Uterus (tissue), 4 donors: Measurements from ENCODE around the gene PPM1J. TPM values are rescaled to one million over a fixed set of nuclear protein-coding genes. Genes with fewer than 3 reads are reported as not detected.

ENCODE experiments used
- DNase-seq, 2 donors: peaks; one replicate each; pipeline ENCODE4 v3.0.0-alpha.2; 2019 to 2020
- H3K27ac ChIP-seq, 2 donors: fragments of 200-600 bp; sonication (generic); 1 replicate in 1 of 2; 2 replicates in 1 of 2; pipeline ENCODE4 v1.5.1; 2016 to 2018
- H3K27me3 ChIP-seq, 2 donors: fragments of 200-600 bp; sonication (generic); one replicate each; pipeline ENCODE4 v1.5.1; 2018 to 2019; ENCODE audit warnings: control low read depth in 1 of 2
- H3K36me3 ChIP-seq, 2 donors: fragments of 200-600 bp; sonication (generic); one replicate each; pipeline ENCODE4 v1.5.1; 2019; ENCODE audit warnings: control low read depth in 1 of 2
- H3K4me1 ChIP-seq, 2 donors: fragments of 200-600 bp; sonication (generic); one replicate each; pipeline ENCODE4 v1.5.1; 2018 to 2019; ENCODE audit warnings: control low read depth in 1 of 2
- H3K4me3 ChIP-seq, 2 donors: fragments of 200-600 bp; sonication (generic); 1 replicate in 1 of 2; 2 replicates in 1 of 2; pipeline ENCODE4 v1.5.1; 2018 to 2019; ENCODE audit warnings: mild to moderate bottlenecking in 1 of 2
- H3K9me3 ChIP-seq, 2 donors: fragments of 200-600 bp; sonication (generic); one replicate each; pipeline ENCODE4 v1.5.1; 2019; ENCODE audit warnings: control low read depth in 1 of 2
- POLR2A ChIP-seq, 2 donors: fragments of 450-650 bp; IDR thresholded peaks; one replicate each; pipeline ENCODE4 v1.6.1; 2016; ENCODE audit warnings: antibody characterized with exemption in 2 of 2, mild to moderate bottlenecking in 1 of 2, moderate library complexity in 1 of 2
- intact Hi-C: fragments of 100-400 bp; cut with DNase I; formaldehyde crosslinking; loops from one replicate; pipeline ENCODE4 v1.15.1; 2023; ENCODE audit warnings: low total_unique reads
- total RNA-seq, 4 donors: library from RNA; depleted of rRNA in 3 of 4; stranded (reverse); fragments of >200 nt in 3 of 4; gene quantifications; one replicate each; pipeline versions ENCODE4 v1.1.0 to v1.2.4, GENCODE V29; 2014 to 2023
- TF ChIP-seq, protein P1 (sequence below), 4 experiments: fragments of 200-600 bp in 2 of 4; fragments of 450-650 bp in 2 of 4; sonication (generic) in 2 of 4; IDR thresholded peaks; one replicate each; pipeline ENCODE4 v1.5.1; 2016 to 2019; ENCODE audit warnings: antibody characterized with exemption in 4 of 4, mild to moderate bottlenecking in 2 of 4, moderate library complexity in 1 of 4
- donor health status: DM: yes; HTN: yes; CAD: no.

Gene PPM1J
- total RNA-seq, 4 donors from 2014 or later = 0.90 to 4.2 (median 2.6) TPM; not detected in 1

DNA sequence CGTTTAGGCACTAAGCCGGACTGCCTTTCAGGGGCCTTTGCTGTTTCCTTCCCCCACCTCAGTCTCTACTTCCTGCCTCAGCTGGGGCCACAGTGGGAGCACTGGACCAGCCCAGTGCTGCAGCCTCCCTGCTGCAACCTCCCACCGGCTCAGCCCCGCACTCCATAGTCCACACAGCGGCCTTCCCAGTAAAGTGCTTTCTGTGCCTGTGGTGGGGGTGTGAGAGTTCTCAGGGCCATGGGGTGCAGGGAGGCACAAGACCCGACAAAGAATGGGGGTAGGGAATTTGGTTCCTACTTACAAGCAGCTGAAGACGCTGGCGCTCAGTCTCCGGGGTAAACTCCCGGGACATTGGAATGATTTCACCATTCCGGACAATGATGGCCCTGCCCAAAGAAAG, 3.5 kb downstream of the PPM1J start:
- H3K27me3 ChIP-seq = no peaks in the 10 kb centered on the region
- TF ChIP-seq, protein P1, sequence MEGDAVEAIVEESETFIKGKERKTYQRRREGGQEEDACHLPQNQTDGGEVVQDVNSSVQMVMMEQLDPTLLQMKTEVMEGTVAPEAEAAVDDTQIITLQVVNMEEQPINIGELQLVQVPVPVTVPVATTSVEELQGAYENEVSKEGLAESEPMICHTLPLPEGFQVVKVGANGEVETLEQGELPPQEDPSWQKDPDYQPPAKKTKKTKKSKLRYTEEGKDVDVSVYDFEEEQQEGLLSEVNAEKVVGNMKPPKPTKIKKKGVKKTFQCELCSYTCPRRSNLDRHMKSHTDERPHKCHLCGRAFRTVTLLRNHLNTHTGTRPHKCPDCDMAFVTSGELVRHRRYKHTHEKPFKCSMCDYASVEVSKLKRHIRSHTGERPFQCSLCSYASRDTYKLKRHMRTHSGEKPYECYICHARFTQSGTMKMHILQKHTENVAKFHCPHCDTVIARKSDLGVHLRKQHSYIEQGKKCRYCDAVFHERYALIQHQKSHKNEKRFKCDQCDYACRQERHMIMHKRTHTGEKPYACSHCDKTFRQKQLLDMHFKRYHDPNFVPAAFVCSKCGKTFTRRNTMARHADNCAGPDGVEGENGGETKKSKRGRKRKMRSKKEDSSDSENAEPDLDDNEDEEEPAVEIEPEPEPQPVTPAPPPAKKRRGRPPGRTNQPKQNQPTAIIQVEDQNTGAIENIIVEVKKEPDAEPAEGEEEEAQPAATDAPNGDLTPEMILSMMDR (IDR thresholded peaks at IDR 0.05) = no peak
- TF ChIP-seq POLR2A (IDR thresholded peaks at IDR 0.05) = no peak
- intact Hi-C loops = loop anchor here (10.0 kb wide), 1 partner anchor 247 kb away; no protein-coding TSS in a partner anchor
- H3K27ac ChIP-seq = no peak overlapping the region
- no peaks in the 10 kb centered on the region for H3K9me3 ChIP-seq
- H3K36me3 ChIP-seq = no peaks in the 10 kb centered on the region
- peaks cover 0 to 13% of the 10 kb centered on the region in 2 donors for H3K4me1 ChIP-seq
- no peak for DNase-seq
- H3K4me3 ChIP-seq = no peak overlapping the region

DNA sequence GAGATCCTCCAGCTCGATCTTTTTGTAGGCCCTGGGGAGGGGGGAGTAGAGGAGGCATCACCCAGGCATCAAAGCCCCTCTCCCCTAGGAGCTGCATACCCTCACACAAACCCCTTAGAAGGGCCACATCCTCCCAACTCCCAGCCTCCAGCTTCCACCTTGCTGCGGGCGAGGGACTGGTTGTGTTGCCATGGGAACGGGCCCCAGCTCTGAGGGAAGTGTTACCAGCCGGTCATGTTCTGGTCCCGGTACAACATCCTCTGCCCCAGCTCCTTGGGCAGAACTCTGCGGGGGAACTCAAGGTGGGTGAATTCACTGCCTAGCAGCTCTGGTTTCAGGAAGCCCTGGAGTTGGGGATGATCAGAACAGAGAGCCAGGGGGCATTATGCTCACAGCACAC, 4.1 kb downstream of the PPM1J start:
- Histone ChIP-seq H3K27ac (no peak overlapping the region), H3K36me3 (no peaks in the 10 kb centered on the region), H3K4me3 (no peak overlapping the region), H3K27me3 (no peaks in the 10 kb centered on the region), H3K9me3 (no peaks in the 10 kb centered on the region), H3K4me1 (peaks cover 0 to 13% of the 10 kb centered on the region in 2 donors)
- intact Hi-C loops = loop anchor here (10.0 kb wide), 1 partner anchor 246 kb away; no protein-coding TSS in a partner anchor
- no peak for DNase-seq
- no peak for TF ChIP-seq POLR2A (IDR thresholded peaks at IDR 0.05)
- TF ChIP-seq, protein P1 (IDR thresholded peaks at IDR 0.05) = no peak

DNA sequence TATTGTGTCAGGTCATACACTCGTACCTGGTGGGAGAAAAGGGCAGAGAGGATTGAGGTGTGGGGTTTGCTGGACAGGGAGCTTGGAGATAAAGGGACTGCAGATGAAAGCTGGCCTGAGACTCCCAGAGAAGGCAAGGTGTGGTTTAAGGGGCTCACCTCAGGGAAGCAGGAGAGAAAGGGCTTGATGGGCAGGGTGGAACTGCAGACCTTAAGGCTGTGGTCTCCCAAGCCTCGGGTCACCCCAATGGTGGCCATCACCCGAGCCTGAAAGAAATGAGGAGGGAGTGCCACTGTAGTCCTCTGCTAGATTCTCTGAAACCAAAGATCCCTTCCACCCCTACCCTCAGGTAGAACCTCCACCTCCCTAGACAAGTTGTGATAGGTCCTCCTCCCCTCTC, 4.5 kb downstream of the PPM1J start:
- TF ChIP-seq POLR2A (IDR thresholded peaks at IDR 0.05) = no peak
- TF ChIP-seq, protein P1 (IDR thresholded peaks at IDR 0.05) = no peak
- no peak for DNase-seq
- Histone ChIP-seq H3K27me3 (no peaks in the 10 kb centered on the region), H3K4me1 (peaks cover 0 to 10% of the 10 kb centered on the region in 2 donors), H3K4me3 (no peak overlapping the region), H3K36me3 (no peaks in the 10 kb centered on the region), H3K9me3 (no peaks in the 10 kb centered on the region), H3K27ac (no peak overlapping the region)
- intact Hi-C loops = loop anchor here (10.0 kb wide), 1 partner anchor 246 kb away; no protein-coding TSS in a partner anchor

DNA sequence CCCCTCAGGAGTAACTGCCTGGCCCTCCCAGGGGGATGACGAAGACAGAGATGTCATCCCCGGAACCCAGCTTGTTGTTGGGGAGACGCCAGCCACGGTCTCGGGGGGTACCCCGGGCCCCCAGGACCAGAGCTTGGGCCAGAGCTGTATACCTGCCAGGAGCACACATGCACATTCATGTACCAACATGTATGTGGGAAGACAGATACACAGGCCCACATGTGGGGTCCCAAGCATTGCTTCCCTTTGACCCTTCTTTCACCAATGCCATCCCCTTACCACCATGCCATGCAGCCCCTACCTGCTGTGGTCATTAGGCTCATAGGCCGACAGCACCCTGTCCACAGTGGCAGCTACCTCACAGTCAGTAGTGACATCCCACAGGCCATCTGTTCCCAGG, 5.0 kb downstream of the PPM1J start:
- H3K9me3 ChIP-seq = no peaks in the 10 kb centered on the region
- H3K27ac ChIP-seq = no peak overlapping the region
- no peaks in the 10 kb centered on the region for H3K36me3 ChIP-seq
- TF ChIP-seq, protein P1 (IDR thresholded peaks at IDR 0.05) = no peak
- TF ChIP-seq POLR2A (IDR thresholded peaks at IDR 0.05) = no peak
- no peak for DNase-seq
- peaks cover 0 to 9% of the 10 kb centered on the region in 2 donors for H3K4me1 ChIP-seq
- H3K4me3 ChIP-seq = no peak overlapping the region
- intact Hi-C loops = loop anchor here (10.0 kb wide), 1 partner anchor 245 kb away; no protein-coding TSS in a partner anchor
- no peaks in the 10 kb centered on the region for H3K27me3 ChIP-seq

DNA sequence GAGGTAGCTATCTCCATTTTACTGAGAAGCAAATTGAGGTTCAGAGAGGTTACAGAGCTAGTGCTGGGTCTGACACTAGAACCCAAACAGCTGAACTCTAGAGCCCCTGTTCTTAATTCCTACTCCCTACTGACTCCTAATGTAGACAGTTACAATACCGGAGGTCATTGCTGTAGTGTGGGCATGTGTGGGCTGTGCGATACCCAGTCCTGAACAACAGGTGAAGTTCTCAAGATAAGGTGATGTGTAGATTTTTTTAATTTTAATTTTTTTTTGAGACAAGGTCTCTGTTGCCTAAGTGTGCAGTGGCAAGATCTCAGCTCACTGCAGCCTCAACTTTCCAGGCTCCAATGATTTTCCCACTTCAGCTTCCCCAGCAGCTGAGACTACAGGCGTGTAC, 6.6 kb downstream of the PPM1J start:
- no peak for TF ChIP-seq POLR2A (IDR thresholded peaks at IDR 0.05)
- TF ChIP-seq, protein P1 (IDR thresholded peaks at IDR 0.05) = no peak
- H3K27ac ChIP-seq = no peak overlapping the region
- H3K36me3 ChIP-seq = no peaks in the 10 kb centered on the region
- H3K4me1 ChIP-seq = peaks cover 6% of the 10 kb centered on the region in 2 donors
- no peak for DNase-seq
- no peaks in the 10 kb centered on the region for H3K9me3 ChIP-seq
- intact Hi-C loops = loop anchor here (10.0 kb wide), 1 partner anchor 94 kb away; the partner anchor contains the start of genes CAPZA1 and ST7L
- H3K27me3 ChIP-seq = no peaks in the 10 kb centered on the region
- no peak overlapping the region for H3K4me3 ChIP-seq
